Mononuclear cell (primary cell): ENCODE results near the gene LDLR. TPM values are rescaled to one million over a fixed set of nuclear protein-coding genes. Genes with fewer than 3 reads are reported as not detected.
"Not testable (repeated sequence)": the region's sequence is repeated elsewhere in the genome, so short reads cannot be mapped to it uniquely, and the experiment has no call there.

Experiments
- H3K27me3 ChIP-seq: 2 replicates; pipeline ENCODE4 v1.6.0; 2011; ENCODE audit warnings: low read length, control low read depth; ENCODE audit not compliant: insufficient read depth
- H3K4me1 ChIP-seq: 2 replicates; pipeline ENCODE4 v1.5.1; 2011; ENCODE audit warnings: mild to moderate bottlenecking, low read length, control low read depth; ENCODE audit not compliant: insufficient read depth
- H3K4me3 ChIP-seq: 2 replicates; pipeline ENCODE4 v1.5.1; 2011; ENCODE audit warnings: mild to moderate bottlenecking, low read length, moderate library complexity
- H3K9me3 ChIP-seq: 2 replicates; pipeline ENCODE4 v1.5.1; 2011; ENCODE audit warnings: low read depth, mild to moderate bottlenecking, control low read depth, low read length
- total RNA-seq: library from RNA; depleted of rRNA; stranded (reverse); fragments of >200 nt; gene quantifications from one replicate; pipeline ENCODE4 v1.2.3, GENCODE V29; 2012

Gene LDLR
- total RNA-seq, 1 donor, result 58.1 TPM

DNA sequence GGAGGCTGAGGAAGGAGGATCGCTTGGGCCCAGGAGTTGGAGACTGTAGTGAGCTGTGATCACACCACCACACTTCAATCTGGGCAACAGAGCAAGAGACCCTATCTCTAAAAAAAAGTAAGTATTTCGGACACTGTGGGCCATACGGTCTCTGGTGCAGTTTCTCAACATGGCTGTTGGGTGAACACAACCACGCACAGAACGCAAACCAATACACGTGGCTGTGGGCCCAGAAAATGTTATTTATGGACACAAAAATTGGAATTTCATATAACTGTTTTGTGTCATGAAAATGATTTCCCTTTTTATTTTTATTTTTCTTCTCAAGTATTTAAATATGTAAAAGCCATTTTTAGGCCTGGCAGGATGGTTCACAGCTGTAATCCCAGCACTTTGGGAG is 19.5 kb downstream of the LDLR start:
- no peaks in the 10 kb centered on the region for H3K9me3 ChIP-seq
- no peak overlapping the region for H3K4me3 ChIP-seq
- H3K27me3 ChIP-seq, result no peaks in the 10 kb centered on the region
- H3K4me1 ChIP-seq, result no peaks in the 10 kb centered on the region

DNA sequence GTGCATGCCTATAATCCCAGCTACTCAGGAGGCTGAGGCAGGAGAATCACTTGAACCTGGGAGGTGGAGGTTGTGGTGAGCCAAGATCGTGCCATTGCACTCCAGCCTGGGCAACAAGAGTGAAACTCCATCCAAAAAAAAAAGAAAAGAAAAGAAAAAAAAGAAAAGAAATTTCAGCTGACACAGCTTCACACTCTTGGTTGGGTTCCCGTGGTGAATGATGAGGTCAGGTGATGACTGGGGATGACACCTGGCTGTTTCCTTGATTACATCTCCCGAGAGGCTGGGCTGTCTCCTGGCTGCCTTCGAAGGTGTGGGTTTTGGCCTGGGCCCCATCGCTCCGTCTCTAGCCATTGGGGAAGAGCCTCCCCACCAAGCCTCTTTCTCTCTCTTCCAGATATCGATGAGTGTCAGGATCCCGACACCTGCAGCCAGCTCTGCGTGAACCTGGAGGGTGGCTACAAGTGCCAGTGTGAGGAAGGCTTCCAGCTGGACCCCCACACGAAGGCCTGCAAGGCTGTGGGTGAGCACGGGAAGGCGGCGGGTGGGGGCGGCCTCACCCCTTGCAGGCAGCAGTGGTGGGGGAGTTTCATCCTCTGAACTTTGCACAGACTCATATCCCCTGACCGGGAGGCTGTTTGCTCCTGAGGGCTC is 22.0 kb downstream of the LDLR start:
- no peak overlapping the region for H3K4me3 ChIP-seq
- H3K4me1 ChIP-seq, result no peaks in the 10 kb centered on the region
- no peaks in the 10 kb centered on the region for H3K9me3 ChIP-seq
- no peaks in the 10 kb centered on the region for H3K27me3 ChIP-seq

DNA sequence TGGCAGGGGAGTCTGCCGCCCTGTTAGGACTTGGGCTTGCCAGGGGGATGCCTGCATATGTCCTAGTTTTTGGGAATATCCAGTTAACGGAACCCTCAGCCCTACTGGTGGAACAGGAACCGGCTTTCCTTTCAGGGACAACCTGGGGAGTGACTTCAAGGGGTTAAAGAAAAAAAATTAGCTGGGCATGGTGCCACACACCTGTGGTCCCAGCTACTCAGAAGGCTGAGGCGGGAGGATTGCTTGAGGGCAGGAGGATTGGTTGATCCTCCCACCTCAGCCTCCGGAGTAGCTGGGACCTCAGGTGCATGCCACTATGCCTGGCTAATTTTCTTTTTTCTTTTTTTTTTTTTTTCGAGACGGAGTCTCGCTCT is 22.5 kb downstream of the LDLR start:
- Histone ChIP-seq H3K27me3 (no peaks in the 10 kb centered on the region), H3K9me3 (no peaks in the 10 kb centered on the region), H3K4me1 (no peaks in the 10 kb centered on the region), H3K4me3 (no peak overlapping the region)

DNA sequence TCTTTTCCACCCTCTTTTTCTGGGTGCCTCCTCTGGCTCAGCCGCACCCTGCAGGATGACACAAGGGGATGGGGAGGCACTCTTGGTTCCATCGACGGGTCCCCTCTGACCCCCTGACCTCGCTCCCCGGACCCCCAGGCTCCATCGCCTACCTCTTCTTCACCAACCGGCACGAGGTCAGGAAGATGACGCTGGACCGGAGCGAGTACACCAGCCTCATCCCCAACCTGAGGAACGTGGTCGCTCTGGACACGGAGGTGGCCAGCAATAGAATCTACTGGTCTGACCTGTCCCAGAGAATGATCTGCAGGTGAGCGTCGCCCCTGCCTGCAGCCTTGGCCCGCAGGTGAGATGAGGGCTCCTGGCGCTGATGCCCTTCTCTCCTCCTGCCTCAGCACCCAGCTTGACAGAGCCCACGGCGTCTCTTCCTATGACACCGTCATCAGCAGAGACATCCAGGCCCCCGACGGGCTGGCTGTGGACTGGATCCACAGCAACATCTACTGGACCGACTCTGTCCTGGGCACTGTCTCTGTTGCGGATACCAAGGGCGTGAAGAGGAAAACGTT is 24.0 kb downstream of the LDLR start:
- Histone ChIP-seq H3K4me1 (no peaks in the 10 kb centered on the region), H3K4me3 (no peak overlapping the region), H3K27me3 (no peaks in the 10 kb centered on the region), H3K9me3 (no peaks in the 10 kb centered on the region)

DNA sequence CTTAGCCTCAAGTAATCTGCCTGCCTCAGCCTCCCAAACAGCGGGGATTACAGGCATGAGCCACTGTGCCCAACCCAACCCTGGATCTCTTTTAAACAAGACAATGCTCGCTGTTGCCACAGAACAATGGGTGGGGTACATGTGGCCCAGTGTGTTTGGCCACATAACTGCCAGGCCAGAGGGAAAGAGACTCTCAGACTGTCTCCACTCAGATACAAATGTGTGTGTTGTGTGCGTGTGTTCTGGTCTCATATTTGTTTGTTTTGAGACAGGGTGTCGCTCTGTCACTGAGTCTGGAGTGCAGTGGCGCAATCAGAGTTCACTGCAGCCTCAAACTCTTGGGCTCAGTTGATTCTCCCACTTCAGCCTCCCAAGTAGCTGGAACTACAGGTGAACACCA is 25.8 kb downstream of the LDLR start:
- Histone ChIP-seq H3K9me3 (no peaks in the 10 kb centered on the region), H3K4me1 (no peaks in the 10 kb centered on the region), H3K4me3 (no peak overlapping the region), H3K27me3 (no peaks in the 10 kb centered on the region)

DNA sequence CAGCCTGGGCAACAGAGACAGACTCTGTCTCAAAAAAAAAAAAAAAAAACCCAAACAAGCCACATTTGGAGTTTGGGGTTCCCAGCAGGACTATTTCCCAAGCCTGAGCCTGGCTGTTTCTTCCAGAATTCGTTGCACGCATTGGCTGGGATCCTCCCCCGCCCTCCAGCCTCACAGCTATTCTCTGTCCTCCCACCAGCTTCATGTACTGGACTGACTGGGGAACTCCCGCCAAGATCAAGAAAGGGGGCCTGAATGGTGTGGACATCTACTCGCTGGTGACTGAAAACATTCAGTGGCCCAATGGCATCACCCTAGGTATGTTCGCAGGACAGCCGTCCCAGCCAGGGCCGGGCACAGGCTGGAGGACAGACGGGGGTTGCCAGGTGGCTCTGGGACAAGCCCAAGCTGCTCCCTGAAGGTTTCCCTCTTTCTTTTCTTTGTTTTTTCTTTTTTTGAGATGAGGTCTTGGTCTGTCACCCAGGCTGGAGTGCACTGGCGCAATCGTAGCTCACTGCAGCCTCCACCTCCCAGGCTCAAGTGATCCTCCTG is 26.7 kb downstream of the LDLR start:
- no peaks in the 10 kb centered on the region for H3K4me1 ChIP-seq
- H3K27me3 ChIP-seq, result no peaks in the 10 kb centered on the region
- H3K9me3 ChIP-seq, result no peaks in the 10 kb centered on the region
- no peak overlapping the region for H3K4me3 ChIP-seq

DNA sequence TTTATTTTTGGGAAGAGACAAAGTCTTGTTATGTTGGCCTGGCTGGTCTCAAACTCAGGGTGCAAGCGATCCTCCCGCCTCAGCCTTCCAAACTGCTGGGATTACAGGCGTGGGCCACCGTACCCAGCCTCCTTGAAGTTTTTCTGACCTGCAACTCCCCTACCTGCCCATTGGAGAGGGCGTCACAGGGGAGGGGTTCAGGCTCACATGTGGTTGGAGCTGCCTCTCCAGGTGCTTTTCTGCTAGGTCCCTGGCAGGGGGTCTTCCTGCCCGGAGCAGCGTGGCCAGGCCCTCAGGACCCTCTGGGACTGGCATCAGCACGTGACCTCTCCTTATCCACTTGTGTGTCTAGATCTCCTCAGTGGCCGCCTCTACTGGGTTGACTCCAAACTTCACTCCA is 27.2 kb downstream of the LDLR start:
- Histone ChIP-seq H3K4me1 (no peaks in the 10 kb centered on the region), H3K4me3 (no peak overlapping the region), H3K9me3 (no peaks in the 10 kb centered on the region), H3K27me3 (no peaks in the 10 kb centered on the region)

DNA sequence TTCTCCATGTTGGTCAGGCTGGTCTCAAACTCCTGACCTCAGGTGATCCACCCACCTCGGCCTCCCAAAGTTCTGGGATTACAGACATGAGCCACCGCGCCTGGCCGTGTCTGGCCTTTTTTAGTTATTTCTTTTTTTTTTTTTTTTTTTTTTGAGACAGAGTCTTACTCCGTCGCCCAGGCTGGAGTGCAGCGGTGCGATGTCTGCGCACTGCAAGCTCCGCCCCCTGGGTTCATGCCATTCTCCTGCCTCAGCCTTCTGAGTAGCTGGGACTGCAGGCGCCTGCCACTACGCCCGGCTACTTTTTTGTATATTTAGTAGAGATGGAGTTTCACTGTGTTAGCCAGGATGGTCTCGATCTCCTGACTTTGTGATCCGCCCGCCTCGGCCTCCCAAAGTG is 32.7 kb downstream of the LDLR start:
- H3K9me3 ChIP-seq, H3K4me3 ChIP-seq, H3K27me3 ChIP-seq, H3K4me1 ChIP-seq: not testable (repeated sequence)

DNA sequence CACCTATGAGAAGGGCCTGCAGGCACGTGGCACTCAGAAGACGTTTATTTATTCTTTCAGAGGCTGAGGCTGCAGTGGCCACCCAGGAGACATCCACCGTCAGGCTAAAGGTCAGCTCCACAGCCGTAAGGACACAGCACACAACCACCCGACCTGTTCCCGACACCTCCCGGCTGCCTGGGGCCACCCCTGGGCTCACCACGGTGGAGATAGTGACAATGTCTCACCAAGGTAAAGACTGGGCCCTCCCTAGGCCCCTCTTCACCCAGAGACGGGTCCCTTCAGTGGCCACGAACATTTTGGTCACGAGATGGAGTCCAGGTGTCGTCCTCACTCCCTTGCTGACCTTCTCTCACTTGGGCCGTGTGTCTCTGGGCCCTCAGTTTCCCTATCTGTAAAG is 33.9 kb downstream of the LDLR start:
- no peaks in the 10 kb centered on the region for H3K27me3 ChIP-seq
- no peak overlapping the region for H3K4me3 ChIP-seq

DNA sequence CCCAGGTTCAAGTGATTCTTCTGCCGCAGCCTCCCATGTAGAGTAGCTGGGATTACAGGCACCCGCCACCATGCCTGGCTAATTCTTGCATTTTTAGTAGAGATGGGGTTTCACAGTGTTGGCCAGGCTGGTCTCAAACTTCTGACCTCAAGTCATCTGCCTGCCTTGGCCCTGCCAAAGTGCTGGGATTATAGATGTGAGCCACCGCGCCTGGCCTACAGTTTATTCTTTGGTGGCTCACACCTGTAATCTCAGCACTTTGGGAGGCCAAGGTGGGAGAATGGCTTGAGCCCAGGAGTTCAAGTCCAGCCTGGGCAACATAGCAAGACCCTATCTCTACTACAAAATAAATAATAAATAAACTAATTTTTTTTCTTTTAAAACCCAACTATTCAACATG is 34.9 kb downstream of the LDLR start:
- not testable (repeated sequence) for H3K9me3 ChIP-seq, H3K4me1 ChIP-seq, H3K4me3 ChIP-seq, H3K27me3 ChIP-seq

More for the DNA sequence above, 33.9 kb downstream of the LDLR start:
- no peaks in the 10 kb centered on the region for H3K4me1 ChIP-seq
- H3K9me3 ChIP-seq, result no peaks in the 10 kb centered on the region

DNA sequence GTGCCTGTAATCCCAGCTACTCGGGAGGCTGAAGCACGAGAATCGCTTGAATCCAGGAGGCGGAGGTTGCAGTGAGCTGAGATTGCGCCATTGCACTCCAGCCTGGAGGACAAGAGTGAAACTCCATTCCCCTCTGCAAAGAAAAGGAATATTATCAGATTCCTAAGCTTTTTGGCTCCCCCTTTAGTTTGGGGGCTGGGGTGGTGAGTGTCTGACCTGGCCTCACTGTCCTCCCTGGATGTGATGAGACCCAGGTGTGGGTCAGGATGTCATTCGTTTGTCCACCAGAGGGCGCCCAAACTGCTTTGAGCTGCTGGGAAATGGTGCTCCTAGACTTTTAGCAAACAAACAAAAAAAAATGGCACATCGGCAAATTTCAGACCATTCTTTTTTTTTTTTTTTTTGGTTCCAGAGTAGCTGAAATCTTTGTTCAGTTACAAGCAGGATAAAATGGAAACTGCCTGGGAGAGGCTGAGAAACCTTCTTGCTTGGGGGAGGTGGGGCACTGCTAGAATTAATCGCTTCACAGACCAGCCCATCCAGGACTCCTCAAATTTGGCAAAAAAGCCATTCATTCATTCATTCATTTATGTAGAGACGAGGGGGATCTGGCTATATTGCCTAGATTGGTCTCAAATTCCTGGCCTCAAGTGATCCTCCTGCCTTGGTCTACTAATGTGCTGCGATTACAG is 36.9 kb downstream of the LDLR start:
- Histone ChIP-seq H3K27me3 (no peaks in the 10 kb centered on the region), H3K9me3 (no peaks in the 10 kb centered on the region), H3K4me1 (no peaks in the 10 kb centered on the region), H3K4me3 (no peak overlapping the region)

DNA sequence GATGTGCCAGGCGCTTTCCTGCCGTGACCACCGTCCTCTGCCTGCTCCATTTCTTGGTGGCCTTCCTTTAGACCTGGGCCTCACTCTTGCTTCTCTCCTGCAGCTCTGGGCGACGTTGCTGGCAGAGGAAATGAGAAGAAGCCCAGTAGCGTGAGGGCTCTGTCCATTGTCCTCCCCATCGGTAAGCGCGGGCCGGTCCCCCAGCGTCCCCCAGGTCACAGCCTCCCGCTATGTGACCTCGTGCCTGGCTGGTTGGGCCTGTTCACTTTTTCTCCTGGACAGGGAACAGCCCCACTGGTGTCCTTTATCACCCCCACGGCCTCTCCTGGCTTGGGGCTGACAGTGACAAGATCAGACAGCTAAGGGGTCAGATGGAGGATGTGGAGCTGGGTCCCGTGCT is 38.6 kb downstream of the LDLR start:
- Histone ChIP-seq H3K4me1 (no peaks in the 10 kb centered on the region), H3K4me3 (no peak overlapping the region), H3K9me3 (no peaks in the 10 kb centered on the region), H3K27me3 (no peaks in the 10 kb centered on the region)

DNA sequence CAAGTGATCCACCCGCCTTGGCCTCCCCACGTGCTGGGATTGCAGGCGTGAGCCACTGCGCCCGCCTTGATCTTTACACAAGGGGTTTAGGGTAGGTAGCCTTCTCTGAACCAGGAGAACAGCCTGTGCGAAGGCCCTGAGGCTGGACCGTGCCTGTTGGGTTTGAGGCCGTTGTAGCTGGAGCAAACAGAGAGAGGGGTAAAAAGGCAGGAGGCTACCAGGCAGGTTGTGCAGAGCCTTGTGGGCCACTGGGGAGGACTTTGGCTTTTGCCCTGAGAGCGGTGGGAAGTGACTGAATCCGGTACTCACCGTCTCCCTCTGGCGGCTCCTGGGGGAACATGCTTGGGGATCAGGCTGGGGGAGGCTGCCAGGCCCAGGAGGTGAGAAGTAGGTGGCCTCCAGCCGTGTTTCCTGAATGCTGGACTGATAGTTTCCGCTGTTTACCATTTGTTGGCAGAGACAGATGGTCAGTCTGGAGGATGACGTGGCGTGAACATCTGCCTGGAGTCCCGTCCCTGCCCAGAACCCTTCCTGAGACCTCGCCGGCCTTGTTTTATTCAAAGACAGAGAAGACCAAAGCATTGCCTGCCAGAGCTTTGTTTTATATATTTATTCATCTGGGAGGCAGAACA is 41.7 kb downstream of the LDLR start:
- no peaks in the 10 kb centered on the region for H3K9me3 ChIP-seq
- no peaks in the 10 kb centered on the region for H3K27me3 ChIP-seq
- no peaks in the 10 kb centered on the region for H3K4me1 ChIP-seq
- no peak overlapping the region for H3K4me3 ChIP-seq

DNA sequence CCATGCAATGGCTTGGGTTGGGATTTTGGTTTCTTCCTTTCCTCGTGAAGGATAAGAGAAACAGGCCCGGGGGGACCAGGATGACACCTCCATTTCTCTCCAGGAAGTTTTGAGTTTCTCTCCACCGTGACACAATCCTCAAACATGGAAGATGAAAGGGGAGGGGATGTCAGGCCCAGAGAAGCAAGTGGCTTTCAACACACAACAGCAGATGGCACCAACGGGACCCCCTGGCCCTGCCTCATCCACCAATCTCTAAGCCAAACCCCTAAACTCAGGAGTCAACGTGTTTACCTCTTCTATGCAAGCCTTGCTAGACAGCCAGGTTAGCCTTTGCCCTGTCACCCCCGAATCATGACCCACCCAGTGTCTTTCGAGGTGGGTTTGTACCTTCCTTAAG is 42.2 kb downstream of the LDLR start:
- no peak overlapping the region for H3K4me3 ChIP-seq
- H3K4me1 ChIP-seq, result no peaks in the 10 kb centered on the region
- no peaks in the 10 kb centered on the region for H3K27me3 ChIP-seq
- H3K9me3 ChIP-seq, result no peaks in the 10 kb centered on the region

DNA sequence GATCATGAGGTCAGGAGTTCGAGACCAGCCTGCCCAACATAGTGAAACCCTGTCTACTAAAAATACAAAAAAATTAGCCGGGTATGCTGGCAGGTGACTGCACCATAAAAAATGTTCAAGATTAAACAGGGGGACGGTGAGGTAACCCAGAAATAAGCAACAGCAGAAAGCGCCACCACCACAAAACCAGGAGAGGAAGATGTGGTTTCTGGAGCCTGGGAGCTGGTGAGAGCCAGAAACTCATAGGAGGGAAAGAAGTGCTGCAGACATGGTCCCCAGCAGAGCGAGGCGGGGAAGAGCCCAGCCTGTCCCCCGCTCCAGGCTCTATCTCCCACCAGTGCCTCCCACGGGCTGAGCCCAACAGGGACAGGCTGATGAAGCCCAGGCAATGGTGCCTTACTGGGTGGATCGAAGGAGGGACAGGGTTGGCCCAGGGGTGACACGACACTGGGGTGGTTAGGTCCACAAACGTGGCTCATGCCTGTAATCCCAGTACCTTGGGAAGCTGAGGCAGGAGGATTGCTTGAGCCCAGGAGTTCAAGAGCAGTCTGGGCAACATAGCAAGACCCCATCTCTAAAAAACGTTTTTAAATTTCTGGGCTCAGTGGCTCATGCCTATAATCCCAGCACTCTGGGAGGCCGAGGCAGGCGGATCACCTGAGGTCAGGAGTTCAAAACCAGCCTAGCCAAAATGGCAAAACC is 47.3 kb downstream of the LDLR start:
- Histone ChIP-seq H3K9me3 (no peaks in the 10 kb centered on the region), H3K4me3 (no peak overlapping the region)

More for the DNA sequence above, 47.3 kb downstream of the LDLR start:
- Histone ChIP-seq H3K27me3 (no peaks in the 10 kb centered on the region), H3K4me1 (peaks cover 22% of the 10 kb centered on the region)
